Mucosa of stomach (tissue), 1 donor: ENCODE data around the gene MRM2.

Experiments used
- H3K27me3 ChIP-seq: one replicate; pipeline ENCODE4 v1.7.0; 2013; ENCODE audit warnings: mild to moderate bottlenecking, low read length; ENCODE audit not compliant: control insufficient read depth, insufficient read depth
- H3K36me3 ChIP-seq: one replicate; pipeline ENCODE4 v1.7.0; 2013; ENCODE audit warnings: low read length; ENCODE audit not compliant: control insufficient read depth, insufficient read depth
- H3K4me1 ChIP-seq: one replicate; pipeline ENCODE4 v1.7.0; 2013; ENCODE audit warnings: mild to moderate bottlenecking, low read length; ENCODE audit not compliant: control insufficient read depth, insufficient read depth
- H3K4me3 ChIP-seq: one replicate; pipeline ENCODE4 v1.7.0; 2013; ENCODE audit warnings: low read length
- H3K9ac ChIP-seq: one replicate; pipeline ENCODE4 v1.7.0; 2013; ENCODE audit warnings: mild to moderate bottlenecking, low read length, moderate library complexity
- H3K9me3 ChIP-seq: one replicate; pipeline ENCODE4 v1.7.0; 2013; ENCODE audit warnings: mild to moderate bottlenecking, low read length, moderate library complexity; ENCODE audit not compliant: control insufficient read depth
- donor health status: Pancreatic carcinoma.

The MRM2 gene

DNA sequence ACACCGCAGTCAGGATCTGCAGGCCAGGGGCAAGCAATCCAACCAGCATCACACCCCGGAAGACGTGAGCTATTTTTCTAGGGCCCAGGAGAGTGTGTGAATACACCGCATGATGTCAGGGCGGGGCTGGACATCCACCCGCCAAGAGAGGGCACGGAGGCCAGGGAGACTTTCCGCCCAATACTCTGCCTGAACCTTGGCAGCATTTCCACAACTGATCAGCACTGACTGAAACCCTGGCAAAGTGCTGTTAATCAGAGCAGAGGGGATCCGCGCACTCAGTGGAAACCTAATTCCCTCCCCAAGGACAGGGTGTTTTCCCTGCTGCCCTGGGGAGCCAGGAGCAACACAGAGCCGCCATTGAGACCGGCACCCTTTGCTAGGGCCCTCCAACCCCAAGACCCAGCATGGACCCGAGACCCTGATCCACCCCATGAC is 17.5 kb downstream of the MRM2 start:
- Histone ChIP-seq H3K4me1 (no peaks in the 10 kb centered on the region), H3K9ac (no peak overlapping the region), H3K36me3 (peaks cover 8% of the 10 kb centered on the region), H3K27me3 (no peaks in the 10 kb centered on the region), H3K9me3 (no peaks in the 10 kb centered on the region), H3K4me3 (no peak overlapping the region)

DNA sequence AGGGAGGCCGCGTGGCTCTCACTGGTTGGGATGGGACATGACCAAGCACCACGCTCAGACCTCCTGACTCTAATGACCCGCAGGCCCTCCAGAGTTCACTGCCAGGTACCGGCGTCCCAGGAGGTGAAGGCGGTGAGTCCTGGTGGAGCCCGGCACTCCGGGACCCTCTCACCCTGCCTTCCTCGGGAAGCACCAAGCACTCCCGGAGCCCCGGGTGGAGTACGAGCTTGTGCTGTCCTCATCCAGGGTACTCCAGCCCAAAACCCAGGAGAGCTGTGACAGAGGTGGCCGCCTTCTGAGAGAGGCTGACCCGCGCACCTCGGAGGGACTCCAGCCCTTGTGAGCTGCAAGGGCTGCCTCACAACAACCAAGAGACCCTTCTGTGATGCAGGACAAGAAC is 18.7 kb downstream of the MRM2 start:
- Histone ChIP-seq H3K4me3 (no peak overlapping the region), H3K9ac (no peak overlapping the region), H3K9me3 (no peaks in the 10 kb centered on the region), H3K4me1 (no peaks in the 10 kb centered on the region), H3K27me3 (no peaks in the 10 kb centered on the region), H3K36me3 (peaks cover 8% of the 10 kb centered on the region)

DNA sequence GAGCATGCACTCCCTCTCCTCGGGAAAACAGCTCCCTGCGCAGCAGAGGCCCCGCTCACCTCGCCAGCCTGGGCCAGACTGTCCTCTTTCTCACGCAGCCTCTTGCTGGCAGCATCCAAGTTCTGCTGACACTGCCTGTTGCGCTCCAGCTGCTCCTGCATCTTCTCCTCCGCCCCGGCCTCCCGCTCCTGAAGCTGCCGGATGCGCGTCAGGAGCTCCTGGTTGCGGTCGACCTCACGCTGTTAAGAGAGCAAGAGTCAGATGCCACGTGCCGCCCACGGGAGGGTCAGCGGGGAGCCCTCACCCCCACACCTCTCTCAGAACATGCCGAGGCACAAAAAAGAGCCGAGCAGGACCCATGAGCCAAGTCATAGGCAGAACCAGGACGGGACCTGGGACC is 19.5 kb downstream of the MRM2 start:
- Histone ChIP-seq H3K36me3 (peaks cover 14% of the 10 kb centered on the region), H3K9me3 (no peaks in the 10 kb centered on the region), H3K4me1 (no peaks in the 10 kb centered on the region), H3K27me3 (no peaks in the 10 kb centered on the region), H3K9ac (no peak overlapping the region), H3K4me3 (no peak overlapping the region)

DNA sequence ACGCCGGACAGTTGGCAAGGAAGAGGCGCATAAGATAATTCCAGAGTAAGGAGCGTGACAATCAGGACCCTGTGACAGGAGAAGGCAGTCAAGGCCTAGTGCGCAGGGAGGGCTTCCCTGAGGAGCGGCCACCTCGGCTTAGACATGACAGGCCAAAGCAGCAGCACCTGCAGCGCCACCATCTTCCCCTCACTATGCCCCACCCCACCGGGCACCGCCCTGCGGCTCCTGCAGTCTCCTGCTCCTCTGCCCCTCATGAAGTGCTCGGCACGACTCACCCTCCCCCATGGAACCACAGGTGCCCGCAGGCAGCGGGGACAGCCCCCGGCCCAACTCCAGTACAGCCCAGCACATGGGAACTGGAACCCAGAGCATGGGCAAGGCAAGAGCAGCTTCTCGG is 21.1 kb downstream of the MRM2 start:
- Histone ChIP-seq H3K27me3 (no peaks in the 10 kb centered on the region), H3K36me3 (peaks cover 14% of the 10 kb centered on the region), H3K4me3 (no peak overlapping the region), H3K9me3 (no peaks in the 10 kb centered on the region), H3K9ac (no peak overlapping the region), H3K4me1 (no peaks in the 10 kb centered on the region)

DNA sequence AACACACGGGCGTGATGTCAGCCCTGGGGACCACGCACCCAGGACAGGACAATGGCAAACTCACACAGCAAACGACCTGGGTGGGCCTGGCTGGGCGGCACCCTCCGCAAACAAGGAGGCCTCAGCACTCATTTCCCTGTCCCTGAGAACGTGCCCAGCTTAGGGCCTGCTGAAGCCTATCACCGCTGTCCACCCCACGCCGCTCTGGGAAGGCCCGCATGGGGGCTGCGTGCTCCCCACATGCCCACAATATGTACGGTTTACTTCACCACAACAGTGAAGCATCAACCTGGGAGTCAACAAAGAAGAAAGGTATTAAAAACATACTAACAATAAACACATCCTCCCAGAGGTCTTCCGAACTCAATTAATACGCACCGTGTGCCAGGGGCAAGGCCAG is 21.5 kb downstream of the MRM2 start:
- Histone ChIP-seq H3K27me3 (no peaks in the 10 kb centered on the region), H3K4me3 (no peak overlapping the region), H3K9me3 (no peaks in the 10 kb centered on the region), H3K4me1 (no peaks in the 10 kb centered on the region), H3K36me3 (peaks cover 14% of the 10 kb centered on the region), H3K9ac (no peak overlapping the region)

DNA sequence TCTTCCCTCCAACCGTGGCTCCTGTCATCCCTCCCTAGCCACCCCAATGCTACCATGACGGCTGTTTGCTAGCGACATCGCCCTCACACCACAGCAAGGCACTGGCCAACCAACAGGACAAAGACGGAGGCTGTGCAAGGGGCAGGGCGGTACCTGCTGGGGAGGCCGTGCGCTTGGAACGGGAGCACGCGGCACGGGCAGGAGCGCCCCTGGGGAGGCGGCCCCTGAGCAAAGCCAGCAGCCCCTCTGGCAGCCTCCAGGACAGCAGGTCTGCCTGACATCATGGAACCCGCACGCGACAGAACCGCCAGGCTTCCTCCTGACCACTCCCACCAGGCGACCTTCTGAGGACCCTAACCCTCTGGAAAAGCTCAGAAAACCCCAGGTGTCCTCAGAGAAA is 22.0 kb downstream of the MRM2 start:
- no peaks in the 10 kb centered on the region for H3K9me3 ChIP-seq
- no peak overlapping the region for H3K9ac ChIP-seq
- no peaks in the 10 kb centered on the region for H3K4me1 ChIP-seq
- H3K4me3 ChIP-seq: no peak overlapping the region
- no peaks in the 10 kb centered on the region for H3K27me3 ChIP-seq
- peaks cover 13% of the 10 kb centered on the region for H3K36me3 ChIP-seq

DNA sequence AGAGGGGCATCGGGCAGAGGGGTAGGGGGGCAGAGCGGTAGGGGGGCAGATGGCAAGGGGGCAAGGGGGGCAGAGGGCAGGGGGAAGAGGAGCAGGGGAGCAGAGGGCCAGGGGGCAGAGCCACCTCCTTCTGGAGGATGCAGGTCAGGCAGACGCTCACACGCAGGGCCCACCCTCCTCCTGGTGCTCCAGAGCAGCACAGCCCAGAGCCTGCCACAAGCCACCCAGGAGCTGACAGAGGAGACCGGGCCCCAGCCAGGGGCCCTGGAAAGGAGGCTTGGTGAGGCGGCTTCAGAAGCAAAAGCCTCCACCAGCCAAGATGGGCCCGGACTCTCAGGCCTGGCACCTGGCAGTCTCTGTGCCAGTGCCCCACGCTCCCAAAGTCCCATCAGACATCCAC is 22.4 kb downstream of the MRM2 start:
- H3K9ac ChIP-seq: no peak overlapping the region
- no peaks in the 10 kb centered on the region for H3K9me3 ChIP-seq
- H3K36me3 ChIP-seq: peaks cover 10% of the 10 kb centered on the region
- no peaks in the 10 kb centered on the region for H3K4me1 ChIP-seq
- no peaks in the 10 kb centered on the region for H3K27me3 ChIP-seq
- no peak overlapping the region for H3K4me3 ChIP-seq

DNA sequence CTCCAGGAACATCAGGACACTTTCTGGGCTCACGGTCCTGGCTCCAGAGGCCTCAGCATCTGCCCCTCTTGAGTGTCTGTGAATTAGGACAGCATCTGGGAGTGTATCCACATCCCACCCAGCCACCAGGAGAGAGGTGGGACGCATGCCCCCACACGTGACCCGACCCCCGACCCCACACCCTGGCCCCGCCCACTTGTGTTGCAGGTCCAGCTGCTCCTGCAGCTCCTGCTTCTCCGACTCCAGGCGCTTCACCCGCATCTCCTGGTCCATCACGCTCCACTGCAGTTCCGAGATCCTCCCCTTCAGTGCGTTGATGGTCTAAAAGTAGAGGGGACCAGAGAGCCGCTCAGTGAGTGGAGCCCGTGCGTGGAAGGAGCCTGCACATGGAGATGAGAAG is 22.9 kb downstream of the MRM2 start:
- H3K36me3 ChIP-seq: peaks cover 10% of the 10 kb centered on the region
- H3K4me1 ChIP-seq: no peaks in the 10 kb centered on the region
- no peak overlapping the region for H3K9ac ChIP-seq
- no peaks in the 10 kb centered on the region for H3K27me3 ChIP-seq
- no peaks in the 10 kb centered on the region for H3K9me3 ChIP-seq
- H3K4me3 ChIP-seq: no peak overlapping the region

DNA sequence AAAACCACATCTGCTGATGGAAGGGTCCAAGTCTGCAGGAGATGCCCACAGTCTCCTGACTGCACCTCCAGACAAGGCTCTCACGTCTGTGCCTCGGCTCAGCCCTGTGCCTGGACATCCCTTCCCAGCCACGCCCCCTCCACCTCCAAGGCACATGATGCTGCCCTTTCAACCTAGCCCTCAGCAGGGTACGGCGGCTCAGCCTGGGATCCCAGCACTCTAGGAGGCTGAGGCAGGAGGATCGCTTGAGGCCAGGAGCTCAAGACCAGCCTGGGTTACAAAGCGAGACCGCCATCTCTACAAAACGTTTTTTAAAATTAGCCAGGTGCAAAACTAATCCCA is 23.6 kb downstream of the MRM2 start:
- no peaks in the 10 kb centered on the region for H3K9me3 ChIP-seq
- no peak overlapping the region for H3K4me3 ChIP-seq
- no peak overlapping the region for H3K9ac ChIP-seq
- no peaks in the 10 kb centered on the region for H3K27me3 ChIP-seq
- peaks cover 6% of the 10 kb centered on the region for H3K36me3 ChIP-seq
- no peaks in the 10 kb centered on the region for H3K4me1 ChIP-seq

DNA sequence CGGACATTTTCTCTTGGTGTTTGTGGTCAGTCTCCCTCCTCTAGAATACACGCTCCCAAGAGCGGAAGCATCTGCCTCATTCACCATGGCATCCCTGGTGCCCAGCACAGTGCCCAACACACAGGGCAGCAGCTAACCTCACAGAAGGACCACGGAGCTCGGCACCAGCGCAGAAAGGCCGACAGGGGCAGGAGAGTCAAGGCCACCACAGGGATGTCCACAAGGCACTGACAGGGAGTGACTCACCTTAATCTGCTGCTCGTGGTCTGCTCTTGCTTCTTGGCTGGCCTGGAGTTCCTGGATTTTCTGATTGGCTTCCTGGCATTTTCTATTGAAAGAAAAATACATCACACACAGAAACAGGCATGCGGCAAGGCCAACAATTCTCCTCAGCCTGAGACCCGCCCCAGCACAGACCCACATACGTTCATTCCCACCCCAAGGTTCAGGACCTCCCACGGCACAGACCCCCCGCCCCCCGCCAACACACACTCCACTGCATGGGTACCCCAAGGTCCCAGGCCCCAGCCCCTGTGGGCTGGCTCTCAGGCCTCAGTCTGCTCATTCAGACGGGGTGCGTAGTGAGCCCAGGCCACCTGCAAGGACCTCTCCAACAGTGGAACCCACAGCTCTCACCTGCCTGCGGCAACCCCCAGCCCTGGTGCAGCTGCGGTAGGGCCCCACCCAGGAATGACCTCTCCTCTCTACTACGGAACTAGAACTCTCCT is 24.1 kb downstream of the MRM2 start:
- H3K9me3 ChIP-seq: no peaks in the 10 kb centered on the region
- H3K27me3 ChIP-seq: no peaks in the 10 kb centered on the region
- no peaks in the 10 kb centered on the region for H3K4me1 ChIP-seq
- H3K4me3 ChIP-seq: no peak overlapping the region
- H3K9ac ChIP-seq: no peak overlapping the region
- peaks cover 6% of the 10 kb centered on the region for H3K36me3 ChIP-seq

DNA sequence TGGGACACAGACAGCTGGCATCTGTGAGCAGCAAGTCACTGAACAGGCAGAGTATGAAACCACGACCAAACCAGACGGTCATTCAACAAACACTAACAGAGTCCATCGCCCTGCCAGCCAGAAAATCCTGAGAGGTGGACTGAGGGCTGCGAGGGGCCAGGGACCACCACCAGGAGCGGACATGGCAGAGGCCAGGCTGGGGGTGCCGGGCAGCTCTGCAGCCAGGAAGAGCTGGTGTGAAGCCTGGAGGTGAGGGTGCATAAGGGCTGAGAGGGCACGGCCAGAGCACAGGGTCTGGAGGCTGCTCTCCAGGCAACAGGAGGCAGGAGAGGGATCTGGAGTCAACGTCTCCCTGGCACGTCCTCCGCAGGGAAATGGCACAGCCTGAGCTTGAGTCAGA is 24.8 kb downstream of the MRM2 start:
- no peak overlapping the region for H3K9ac ChIP-seq
- H3K4me1 ChIP-seq: no peaks in the 10 kb centered on the region
- no peaks in the 10 kb centered on the region for H3K27me3 ChIP-seq
- H3K4me3 ChIP-seq: no peak overlapping the region
- peaks cover 6% of the 10 kb centered on the region for H3K36me3 ChIP-seq
- H3K9me3 ChIP-seq: no peaks in the 10 kb centered on the region

DNA sequence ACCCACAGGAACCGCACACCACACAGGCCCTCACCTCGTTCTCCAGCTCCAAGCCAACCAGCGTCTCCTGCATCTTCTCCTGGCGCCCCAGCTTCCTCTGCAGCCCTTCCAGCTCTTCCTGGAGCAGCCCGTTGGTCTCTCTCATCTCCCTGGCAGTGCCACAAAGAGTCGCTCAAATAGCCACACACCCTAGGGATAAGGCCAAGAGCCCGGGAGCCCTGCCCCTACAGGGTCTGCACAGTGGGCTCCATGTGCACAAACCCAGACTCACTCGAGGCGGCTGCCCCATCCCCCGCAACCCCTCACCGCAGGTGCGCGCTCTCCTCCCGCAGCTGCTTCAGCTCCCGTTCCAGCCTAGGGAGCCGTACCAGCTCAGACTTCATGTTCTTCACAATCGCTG is 26.2 kb downstream of the MRM2 start:
- Histone ChIP-seq H3K9me3 (no peaks in the 10 kb centered on the region), H3K36me3 (peaks cover 6% of the 10 kb centered on the region), H3K9ac (no peak overlapping the region), H3K4me1 (no peaks in the 10 kb centered on the region), H3K4me3 (no peak overlapping the region), H3K27me3 (no peaks in the 10 kb centered on the region)

DNA sequence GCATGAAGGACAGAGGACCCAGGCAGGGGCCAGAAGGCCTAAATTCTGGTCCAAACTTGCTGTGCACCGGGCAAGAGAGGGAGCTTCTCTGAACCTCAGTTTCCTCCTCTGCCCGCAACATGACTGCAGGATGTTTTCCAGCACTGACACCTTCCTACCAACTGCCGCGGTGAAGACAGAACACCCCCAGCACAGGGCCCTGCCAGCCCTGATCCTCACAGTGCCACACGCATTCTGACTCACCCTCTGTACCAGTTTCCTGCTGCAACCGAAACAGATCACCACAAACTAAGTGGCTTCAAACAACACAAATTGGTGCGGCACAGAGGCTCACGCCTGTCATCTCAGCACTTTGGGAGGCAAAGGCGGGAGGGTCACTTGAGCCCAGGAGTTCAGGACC is 27.4 kb downstream of the MRM2 start:
- no peak overlapping the region for H3K4me3 ChIP-seq
- no peak overlapping the region for H3K9ac ChIP-seq
- H3K4me1 ChIP-seq: no peaks in the 10 kb centered on the region
- H3K36me3 ChIP-seq: peaks cover 6% of the 10 kb centered on the region
- no peaks in the 10 kb centered on the region for H3K9me3 ChIP-seq
- H3K27me3 ChIP-seq: no peaks in the 10 kb centered on the region
